Natural killer cell (primary cell): ENCODE data around the gene NT5DC1. TPM values are rescaled to one million over a fixed set of nuclear protein-coding genes. Genes with fewer than 3 reads are reported as not detected.
"Not testable (repeated sequence)": the region's sequence is repeated elsewhere in the genome, so short reads cannot be mapped to it uniquely, and the experiment has no call there.

Experiments used
- ATAC-seq, 3 donors: fragments of 150-1000 bp in 2 of 3; fragments of 200-7000 bp in 1 of 3; cut with Tn5 transposase; 1 replicate in 1 of 3; 2 replicates in 2 of 3; pipeline ENCODE4 v1.10.0; 2021; ENCODE audit warnings: mild to moderate bottlenecking in 2 of 3, moderate library complexity in 2 of 3
- DNase-seq, 2 donors: peaks; one replicate each; pipeline versions ENCODE4 v3.0.0 to v3.0.0-alpha.2; 2013 to 2021; ENCODE audit warnings: mixed read lengths in 1 of 2
- H3K27ac ChIP-seq: one replicate; pipeline ENCODE4 v1.5.1; 2013; ENCODE audit warnings: mild to moderate bottlenecking, low read length
- H3K27me3 ChIP-seq: one replicate; pipeline ENCODE4 v1.6.1; 2013; ENCODE audit warnings: low read length; ENCODE audit not compliant: control insufficient read depth, insufficient read depth
- H3K36me3 ChIP-seq: one replicate; pipeline ENCODE4 v1.6.1; 2013; ENCODE audit warnings: low read length; ENCODE audit not compliant: control insufficient read depth, insufficient read depth
- H3K4me1 ChIP-seq: one replicate; pipeline ENCODE4 v1.6.1; 2013; ENCODE audit warnings: low read length; ENCODE audit not compliant: control insufficient read depth, insufficient read depth
- H3K4me3 ChIP-seq: one replicate; pipeline ENCODE4 v1.5.1; 2013; ENCODE audit warnings: low read length
- H3K9me3 ChIP-seq: one replicate; pipeline ENCODE4 v1.6.1; 2013; ENCODE audit warnings: low read length; ENCODE audit not compliant: control insufficient read depth, insufficient read depth
- H3K27ac Mint-ChIP-seq, 2 donors: one replicate each; pipeline ENCODE4 v1.8.0; 2022; ENCODE audit warnings: mild to moderate bottlenecking in 2 of 2, mixed read lengths in 2 of 2, moderate library complexity in 1 of 2
- H3K27me3 Mint-ChIP-seq, 2 donors: one replicate each; pipeline ENCODE4 v1.8.0; 2022; ENCODE audit warnings: low read depth in 2 of 2, mixed read lengths in 2 of 2
- H3K36me3 Mint-ChIP-seq: one replicate; pipeline ENCODE4 v1.8.0; 2022; ENCODE audit warnings: mixed read lengths
- H3K4me1 Mint-ChIP-seq, 2 donors: one replicate each; pipeline ENCODE4 v1.8.0; 2022; ENCODE audit warnings: mixed read lengths in 2 of 2
- H3K4me3 Mint-ChIP-seq: one replicate; pipeline ENCODE4 v1.8.0; 2022; ENCODE audit warnings: mild to moderate bottlenecking, moderate library complexity, mixed read lengths
- H3K9me3 Mint-ChIP-seq, 2 donors: one replicate each; pipeline ENCODE4 v1.8.0; 2022; ENCODE audit warnings: mixed read lengths in 2 of 2
- CTCF ChIP-seq: fragments of 200-600 bp; IDR thresholded peaks from one replicate; pipeline ENCODE4 v1.8.0; 2022; ENCODE audit warnings: antibody characterized with exemption
- WGBS: methylation state at CpG from one replicate; pipeline ENCODE4 v1.1.7; 2013; ENCODE audit warnings: missing lambda C conversion rate; ENCODE audit not compliant: insufficient coverage; 5-methylcytosine and 5-hydroxymethylcytosine counted together
- intact Hi-C: fragments of 100-400 bp; cut with micrococcal nuclease; formaldehyde crosslinking; loops from one replicate; pipeline ENCODE4 v1.14.2; 2022
- total RNA-seq, 4 donors: library from RNA; stranded (reverse); fragments of 120-200 nt in 1 of 4; gene quantifications; one replicate each; pipeline versions ENCODE4 v1.2.3 to v1.2.4, GENCODE V29; 2013 to 2022

The NT5DC1 gene
- total RNA-seq, 3 donors from 2014 or later (not counting 1 experiment from before 2014, with no cell fraction given): 19.1 to 29.4 (median 20.5) TPM

- TF ChIP-seq CTCF: no peak
- H3K4me3 ChIP-seq: no peak overlapping the region
Observed at GRCh38 chr6:116094041-116094440, 6.6 kb upstream of the NT5DC1 start.

GRCh38 chr6:116096048-116096759, 4.4 kb upstream of the NT5DC1 start:
- ATAC-seq, H3K9me3 ChIP-seq, H3K9me3 Mint-ChIP-seq, intact Hi-C loops, H3K27ac Mint-ChIP-seq, H3K4me1 ChIP-seq, H3K27me3 Mint-ChIP-seq, H3K36me3 Mint-ChIP-seq, H3K27me3 ChIP-seq, DNase-seq, H3K4me1 Mint-ChIP-seq, H3K4me3 Mint-ChIP-seq, H3K36me3 ChIP-seq, H3K4me3 ChIP-seq, H3K27ac ChIP-seq: not testable (repeated sequence)
- 91% methylated on average over 6 of the region's 9 CpGs for WGBS

More at GRCh38 chr6:116094041-116094440, 6.6 kb upstream of the NT5DC1 start:
- Histone ChIP-seq H3K4me1 (peaks cover 6% of the 10 kb centered on the region), H3K9me3 (peaks cover 5% of the 10 kb centered on the region), H3K27ac (no peak overlapping the region), H3K27me3 (no peaks in the 10 kb centered on the region), H3K36me3 (no peaks in the 10 kb centered on the region)
- Mint-ChIP-seq H3K36me3 (no peaks in the 10 kb centered on the region), H3K9me3 (peaks cover 0 to 3% of the 10 kb centered on the region in 2 donors), H3K27ac (no peak overlapping the region), H3K4me3 (no peak overlapping the region), H3K27me3 (peaks cover 0 to 2% of the 10 kb centered on the region in 2 donors), H3K4me1 (peaks cover 6 to 7% of the 10 kb centered on the region in 2 donors)
- no peak for ATAC-seq
- WGBS: 92% methylated on average over 7 of the region's 7 CpGs
- intact Hi-C loops: no loop called here
- DNase-seq: no peak

- DNase-seq (peak in 1 of 2 donors; percentile 24), ATAC-seq (no peak)
- intact Hi-C loops: loop anchor here (1.0 kb wide), 1 partner anchor 86 kb away; no protein-coding TSS in a partner anchor
- Histone ChIP-seq H3K36me3 (no peaks in the 10 kb centered on the region), H3K4me3 (no peak overlapping the region), H3K4me1 (peaks cover 11% of the 10 kb centered on the region), H3K27me3 (no peaks in the 10 kb centered on the region), H3K27ac (no peak overlapping the region), H3K9me3 (peaks cover 5% of the 10 kb centered on the region)
- peaks cover 0 to 3% of the 10 kb centered on the region in 2 donors for H3K9me3 Mint-ChIP-seq
- WGBS: no CpG with 5 or more reads among the region's 2 CpGs
- H3K36me3 Mint-ChIP-seq: no peaks in the 10 kb centered on the region
- no peak overlapping the region for H3K4me3 Mint-ChIP-seq
- no peak overlapping the region for H3K27ac Mint-ChIP-seq
- TF ChIP-seq CTCF: peak; percentile 63
- peaks cover 11 to 18% of the 10 kb centered on the region in 2 donors for H3K4me1 Mint-ChIP-seq
- no peaks in the 10 kb centered on the region for H3K27me3 Mint-ChIP-seq
Observed at GRCh38 chr6:116096979-116097816, 3.5 kb upstream of the NT5DC1 start.

- Histone ChIP-seq H3K4me1 (peaks cover 19% of the 10 kb centered on the region), H3K27me3 (no peaks in the 10 kb centered on the region), H3K9me3 (peaks cover 5% of the 10 kb centered on the region), H3K36me3 (no peaks in the 10 kb centered on the region), H3K4me3 (no peak overlapping the region), H3K27ac (no peak overlapping the region)
- intact Hi-C loops: no loop called here
- H3K27ac Mint-ChIP-seq: no peak overlapping the region
- no CpG with 5 or more reads among the region's 1 CpG for WGBS
- H3K27me3 Mint-ChIP-seq: no peaks in the 10 kb centered on the region
- TF ChIP-seq CTCF: no peak
- H3K4me1 Mint-ChIP-seq: peaks cover 26 to 34% of the 10 kb centered on the region in 2 donors
- H3K4me3 Mint-ChIP-seq: peak overlapping the region; percentile 28
- no peak for ATAC-seq
- DNase-seq: no peak
- no peaks in the 10 kb centered on the region for H3K36me3 Mint-ChIP-seq
- H3K9me3 Mint-ChIP-seq: peaks cover 0 to 3% of the 10 kb centered on the region in 2 donors
Observed at GRCh38 chr6:116099036-116099435, 1.6 kb upstream of the NT5DC1 start.
